PC-3 (cell line): Measurements from ENCODE around the gene FUT7.

Experiments
- EZH2 ChIP-seq: fragments of 300-600 bp; sonication (generic); IDR thresholded peaks from one replicate; pipeline ENCODE4 v1.6.1; 2017; ENCODE audit warnings: antibody characterized with exemption, mild to moderate bottlenecking, low read length; ENCODE audit not compliant: unreplicated experiment
- EZH2phosphoT487 ChIP-seq: fragments of 300-600 bp; sonication (generic); IDR thresholded peaks from 2 replicates; pipeline ENCODE4 v1.6.1; 2018; ENCODE audit warnings: mild to moderate bottlenecking, antibody characterized with exemption, low read length, borderline replicate concordance
- TF ChIP-seq, protein P1 (sequence below): fragments of 300-600 bp; sonication (generic); conservative IDR thresholded peaks from 2 replicates; pipeline ENCODE4 v1.5.1; 2017; ENCODE audit warnings: antibody characterized with exemption, low read depth, mild to moderate bottlenecking, low read length

DNA sequence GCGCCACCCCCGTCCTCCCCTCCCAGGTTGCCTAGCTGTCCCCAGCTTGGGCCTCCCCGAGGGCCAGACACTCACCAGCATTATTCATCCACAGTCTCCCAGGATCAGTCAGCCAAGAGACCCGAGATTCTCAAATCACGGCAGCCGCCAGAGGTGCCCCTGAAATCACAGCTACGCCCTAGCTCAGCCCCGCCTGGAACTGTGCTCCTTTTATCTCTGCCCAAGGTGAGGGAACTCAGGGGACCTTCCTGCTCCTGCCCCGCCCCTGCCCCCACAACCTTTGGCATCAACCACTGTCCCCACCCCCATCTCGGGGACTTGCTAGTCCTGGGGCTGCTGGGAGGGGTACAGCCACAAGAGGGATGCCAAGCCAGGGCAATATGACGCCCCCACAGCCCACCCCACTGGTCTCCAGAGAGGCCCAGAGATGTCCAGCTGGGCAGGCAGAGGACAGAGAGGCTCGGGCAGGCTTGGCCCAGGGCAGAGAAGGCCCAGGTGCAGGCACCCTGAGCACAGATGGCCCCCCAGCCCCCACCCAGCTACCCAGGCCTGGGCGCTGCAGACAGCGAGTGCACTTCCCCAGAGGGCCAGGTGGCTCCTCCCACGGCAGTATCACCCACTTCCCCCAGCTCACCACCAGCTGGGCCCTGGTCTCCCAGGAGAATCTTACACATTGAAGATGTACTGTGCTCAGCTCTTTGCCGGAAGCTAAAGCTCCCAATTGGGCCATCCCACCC, at the start of gene FUT7:
- TF ChIP-seq, protein P1, sequence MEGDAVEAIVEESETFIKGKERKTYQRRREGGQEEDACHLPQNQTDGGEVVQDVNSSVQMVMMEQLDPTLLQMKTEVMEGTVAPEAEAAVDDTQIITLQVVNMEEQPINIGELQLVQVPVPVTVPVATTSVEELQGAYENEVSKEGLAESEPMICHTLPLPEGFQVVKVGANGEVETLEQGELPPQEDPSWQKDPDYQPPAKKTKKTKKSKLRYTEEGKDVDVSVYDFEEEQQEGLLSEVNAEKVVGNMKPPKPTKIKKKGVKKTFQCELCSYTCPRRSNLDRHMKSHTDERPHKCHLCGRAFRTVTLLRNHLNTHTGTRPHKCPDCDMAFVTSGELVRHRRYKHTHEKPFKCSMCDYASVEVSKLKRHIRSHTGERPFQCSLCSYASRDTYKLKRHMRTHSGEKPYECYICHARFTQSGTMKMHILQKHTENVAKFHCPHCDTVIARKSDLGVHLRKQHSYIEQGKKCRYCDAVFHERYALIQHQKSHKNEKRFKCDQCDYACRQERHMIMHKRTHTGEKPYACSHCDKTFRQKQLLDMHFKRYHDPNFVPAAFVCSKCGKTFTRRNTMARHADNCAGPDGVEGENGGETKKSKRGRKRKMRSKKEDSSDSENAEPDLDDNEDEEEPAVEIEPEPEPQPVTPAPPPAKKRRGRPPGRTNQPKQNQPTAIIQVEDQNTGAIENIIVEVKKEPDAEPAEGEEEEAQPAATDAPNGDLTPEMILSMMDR = no peak
- no peak for TF ChIP-seq EZH2
- TF ChIP-seq EZH2phosphoT487 = no peak
